Measurements from ENCODE around the gene SPRR2D.

- TF ChIP-seq POLR2AphosphoS5 (IDR thresholded peaks at IDR 0.05) (no peak), CTCF (IDR thresholded peaks at IDR 0.05) (no peak), EP300 (IDR thresholded peaks at IDR 0.05) (no peak)
These were observed 45.1 kb downstream of the SPRR2D start for GRCh38 chr1:152995842-152996241.
